ENCODE data around the gene GNAS. TPM values are rescaled to one million over a fixed set of nuclear protein-coding genes. Genes with fewer than 3 reads are reported as not detected.

Gene GNAS
- total RNA-seq, 4 donors from 2014 or later, result 334 to 533 (median 451) TPM

DNA sequence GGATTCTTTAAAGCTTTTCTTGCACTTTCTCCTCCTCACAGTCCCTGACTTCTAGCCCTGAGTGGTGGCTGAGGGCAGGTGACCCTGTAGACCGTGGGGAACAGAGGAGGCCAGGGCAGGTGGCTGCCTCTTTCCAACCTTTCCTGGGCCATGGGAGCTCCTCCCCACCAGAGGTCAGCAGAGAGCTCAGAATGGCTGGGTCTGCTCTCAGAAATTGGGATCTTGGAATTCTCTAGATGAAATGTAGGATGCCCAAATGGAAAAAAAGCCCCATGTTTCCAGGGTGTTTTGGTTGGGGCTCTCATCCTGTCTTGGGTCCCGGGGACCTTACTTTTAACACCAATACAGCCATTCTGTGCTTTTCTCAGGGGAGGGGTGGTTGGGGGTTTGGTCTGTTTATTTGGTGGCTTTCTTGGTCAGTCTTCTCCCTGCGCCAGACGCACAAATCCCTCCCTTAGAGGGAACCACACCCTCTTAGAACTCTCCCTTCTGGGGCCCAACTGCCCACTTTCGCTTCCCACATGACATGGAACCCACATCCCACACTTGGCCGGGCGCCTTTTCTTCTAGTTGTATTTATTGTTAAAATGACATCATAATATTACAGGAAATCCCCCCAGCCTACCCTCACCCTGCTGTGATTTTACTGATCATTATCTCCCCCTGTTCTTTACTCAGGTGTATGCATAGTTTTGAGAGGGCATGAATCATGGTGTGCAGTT is 17.9 kb downstream of the GNAS start:
- Histone ChIP-seq H3K27ac (no peak overlapping the region), H3K27me3 (no peaks in the 10 kb centered on the region), H3K36me3 (no peaks in the 10 kb centered on the region), H3K4me1 (no peaks in the 10 kb centered on the region), H3K4me3 (no peak overlapping the region), H3K9me3 (no peaks in the 10 kb centered on the region)
- no peak for TF ChIP-seq EP300 (IDR thresholded peaks at IDR 0.05)
- TF ChIP-seq POLR2AphosphoS5 (IDR thresholded peaks at IDR 0.05), result no peak
- TF ChIP-seq POLR2A (IDR thresholded peaks at IDR 0.05), result no peak
- TF ChIP-seq, protein P1, sequence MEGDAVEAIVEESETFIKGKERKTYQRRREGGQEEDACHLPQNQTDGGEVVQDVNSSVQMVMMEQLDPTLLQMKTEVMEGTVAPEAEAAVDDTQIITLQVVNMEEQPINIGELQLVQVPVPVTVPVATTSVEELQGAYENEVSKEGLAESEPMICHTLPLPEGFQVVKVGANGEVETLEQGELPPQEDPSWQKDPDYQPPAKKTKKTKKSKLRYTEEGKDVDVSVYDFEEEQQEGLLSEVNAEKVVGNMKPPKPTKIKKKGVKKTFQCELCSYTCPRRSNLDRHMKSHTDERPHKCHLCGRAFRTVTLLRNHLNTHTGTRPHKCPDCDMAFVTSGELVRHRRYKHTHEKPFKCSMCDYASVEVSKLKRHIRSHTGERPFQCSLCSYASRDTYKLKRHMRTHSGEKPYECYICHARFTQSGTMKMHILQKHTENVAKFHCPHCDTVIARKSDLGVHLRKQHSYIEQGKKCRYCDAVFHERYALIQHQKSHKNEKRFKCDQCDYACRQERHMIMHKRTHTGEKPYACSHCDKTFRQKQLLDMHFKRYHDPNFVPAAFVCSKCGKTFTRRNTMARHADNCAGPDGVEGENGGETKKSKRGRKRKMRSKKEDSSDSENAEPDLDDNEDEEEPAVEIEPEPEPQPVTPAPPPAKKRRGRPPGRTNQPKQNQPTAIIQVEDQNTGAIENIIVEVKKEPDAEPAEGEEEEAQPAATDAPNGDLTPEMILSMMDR (IDR thresholded peaks at IDR 0.05), result peak; percentile 77 to 86
- 41% methylated on average over 7 of the region's 7 CpGs for WGBS
- no peak for DNase-seq (ENCODE audit: low spot score in 2 of 2)

DNA sequence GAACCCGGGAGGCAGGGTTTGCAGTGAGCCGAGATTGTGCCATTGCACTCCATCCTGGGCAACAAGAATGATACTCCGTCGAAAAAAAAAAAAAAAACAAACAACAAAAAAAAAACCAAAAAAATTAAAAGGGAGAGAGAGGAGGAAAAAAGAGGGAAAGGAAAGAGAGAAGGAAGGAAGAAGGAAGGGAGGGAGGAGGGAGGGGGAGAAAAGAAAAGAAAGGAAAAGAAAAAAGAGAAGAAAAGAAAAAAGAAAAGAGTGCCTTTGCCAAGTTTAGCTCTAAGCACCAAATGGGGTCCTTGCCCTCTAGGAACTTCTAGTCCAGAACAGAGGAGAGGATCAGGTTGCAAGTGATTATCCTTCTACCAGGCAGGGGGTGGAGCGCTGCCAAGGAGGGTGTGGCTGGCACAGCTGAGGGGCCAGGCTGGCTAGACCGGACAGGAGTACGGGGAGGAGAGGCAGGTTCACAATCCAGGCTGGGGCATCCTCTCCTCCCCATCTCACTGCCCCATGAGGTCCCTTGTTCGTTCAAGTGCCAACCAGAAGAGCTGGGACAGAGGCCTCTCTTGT is 19.1 kb downstream of the GNAS start:
- no peaks in the 10 kb centered on the region for H3K27me3 ChIP-seq
- H3K4me3 ChIP-seq, result no peak overlapping the region
- WGBS, result 82% methylated on average over 8 of the region's 8 CpGs
- no peaks in the 10 kb centered on the region for H3K4me1 ChIP-seq
- H3K9me3 ChIP-seq, result no peaks in the 10 kb centered on the region
- H3K36me3 ChIP-seq, result no peaks in the 10 kb centered on the region
- TF ChIP-seq POLR2AphosphoS5 (IDR thresholded peaks at IDR 0.05) (no peak), EP300 (IDR thresholded peaks at IDR 0.05) (no peak), POLR2A (IDR thresholded peaks at IDR 0.05) (no peak)
- TF ChIP-seq, protein P1 (IDR thresholded peaks at IDR 0.05), result no peak
- DNase-seq (ENCODE audit: low spot score in 2 of 2), result no peak
- H3K27ac ChIP-seq, result no peak overlapping the region

DNA sequence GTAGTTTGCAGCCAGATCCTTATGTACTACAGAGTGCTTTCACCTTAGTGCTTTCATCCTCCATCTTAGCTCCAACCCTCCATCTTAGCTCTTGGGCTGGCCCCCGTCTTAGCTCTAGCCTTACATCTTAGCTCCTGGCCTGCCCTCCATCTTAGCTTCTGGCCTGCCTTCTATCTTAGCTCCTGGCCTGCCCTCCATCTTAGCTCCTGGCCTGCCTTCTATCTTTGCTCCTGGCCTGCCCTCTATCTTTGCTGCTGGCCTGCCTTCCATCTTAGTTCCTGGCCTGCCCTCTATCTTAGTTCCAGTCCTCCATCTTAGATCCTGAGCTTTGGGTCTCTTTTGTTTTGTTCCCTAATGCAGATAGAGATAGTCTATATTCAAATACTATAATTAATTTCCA is 22.0 kb downstream of the GNAS start:
- H3K4me3 ChIP-seq, result no peak overlapping the region
- H3K27ac ChIP-seq, result no peak overlapping the region
- no peaks in the 10 kb centered on the region for H3K4me1 ChIP-seq
- TF ChIP-seq EP300 (IDR thresholded peaks at IDR 0.05) (no peak), POLR2A (IDR thresholded peaks at IDR 0.05) (no peak), POLR2AphosphoS5 (IDR thresholded peaks at IDR 0.05) (no peak)
- TF ChIP-seq, protein P1 (IDR thresholded peaks at IDR 0.05), result no peak
- H3K36me3 ChIP-seq, result no peaks in the 10 kb centered on the region
- H3K9me3 ChIP-seq, result no peaks in the 10 kb centered on the region
- no peaks in the 10 kb centered on the region for H3K27me3 ChIP-seq
- 91% methylated on average over 1 of the region's 1 CpG for WGBS
- no peak for DNase-seq (ENCODE audit: low spot score in 2 of 2)

DNA sequence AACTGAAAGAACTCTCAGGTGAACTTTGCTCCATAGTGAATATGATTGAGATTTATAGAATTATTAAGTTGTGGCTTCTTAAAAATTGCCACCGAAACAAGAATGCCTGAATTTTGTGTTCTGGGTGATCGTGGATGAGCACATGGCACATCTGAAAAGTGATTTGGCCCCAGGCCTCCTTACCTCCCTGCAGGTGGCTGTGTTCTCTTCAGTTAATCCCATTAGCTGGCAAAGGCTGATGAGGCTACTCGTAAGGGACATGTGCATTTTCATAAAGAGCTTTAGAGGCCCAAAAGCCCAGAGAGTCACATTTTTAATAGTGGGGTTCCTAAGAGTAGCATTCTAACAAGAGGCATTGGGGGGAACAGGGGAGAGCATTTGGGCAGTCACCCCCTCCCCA is 22.6 kb downstream of the GNAS start:
- WGBS, result 95% methylated on average over 3 of the region's 3 CpGs
- no peak overlapping the region for H3K27ac ChIP-seq
- H3K27me3 ChIP-seq, result no peaks in the 10 kb centered on the region
- H3K4me1 ChIP-seq, result no peaks in the 10 kb centered on the region
- no peaks in the 10 kb centered on the region for H3K9me3 ChIP-seq
- DNase-seq (ENCODE audit: low spot score in 2 of 2), result no peak
- H3K36me3 ChIP-seq, result no peaks in the 10 kb centered on the region
- no peak for TF ChIP-seq EP300 (IDR thresholded peaks at IDR 0.05)
- no peak for TF ChIP-seq POLR2A (IDR thresholded peaks at IDR 0.05)
- no peak for TF ChIP-seq POLR2AphosphoS5 (IDR thresholded peaks at IDR 0.05)
- TF ChIP-seq, protein P1 (IDR thresholded peaks at IDR 0.05), result no peak
- no peak overlapping the region for H3K4me3 ChIP-seq

DNA sequence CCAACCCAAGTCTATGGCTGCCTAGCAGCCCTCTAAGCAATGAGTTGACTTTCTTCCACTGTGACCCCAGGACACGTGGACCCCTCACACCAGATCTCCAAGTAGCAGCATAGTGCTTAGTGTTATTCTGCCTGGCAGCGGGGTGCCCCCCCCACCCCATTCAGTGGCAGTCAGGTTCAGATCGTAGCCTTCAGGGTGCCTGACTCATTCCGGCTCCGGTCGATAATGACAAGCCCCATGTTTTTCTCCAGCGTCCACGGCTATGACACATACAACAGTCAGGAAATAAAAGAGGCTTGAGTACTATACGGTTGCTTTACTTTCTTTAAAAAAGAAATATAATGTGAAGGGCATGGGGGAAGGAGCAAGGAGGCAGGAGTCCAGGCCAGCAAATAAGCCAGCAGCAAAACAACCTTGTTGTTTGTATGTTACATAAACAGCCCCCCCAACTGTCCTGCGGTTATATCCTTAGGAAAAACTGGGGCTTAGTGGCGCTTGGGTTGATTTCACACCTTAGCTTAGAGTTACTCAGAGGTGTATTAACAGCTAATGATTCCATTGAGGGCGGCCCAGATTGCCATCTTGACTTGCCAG is 23.1 kb downstream of the GNAS start:
- no peak for DNase-seq (ENCODE audit: low spot score in 2 of 2)
- Histone ChIP-seq H3K27me3 (no peaks in the 10 kb centered on the region), H3K9me3 (no peaks in the 10 kb centered on the region), H3K4me1 (no peaks in the 10 kb centered on the region), H3K36me3 (no peaks in the 10 kb centered on the region), H3K4me3 (no peak overlapping the region), H3K27ac (no peak overlapping the region)
- TF ChIP-seq POLR2AphosphoS5 (IDR thresholded peaks at IDR 0.05) (no peak), EP300 (IDR thresholded peaks at IDR 0.05) (no peak), POLR2A (IDR thresholded peaks at IDR 0.05) (no peak)
- TF ChIP-seq, protein P1 (IDR thresholded peaks at IDR 0.05), result no peak
- WGBS, result 86% methylated on average over 12 of the region's 12 CpGs

All from suprapubic skin (tissue), 4 donors.